ENCODE results near the gene SLIT3. TPM values are rescaled to one million over a fixed set of nuclear protein-coding genes. Genes with fewer than 3 reads are reported as not detected.

Gene SLIT3
- total RNA-seq, 6 experiments from 2014 or later: 0.31 to 1.2 (median 0.65) TPM

GRCh38 chr5:168965638-168966037 lies 335.3 kb downstream of the SLIT3 start:
- intact Hi-C loops (cut with DNase I): no loop called here
- 67% methylated on average over 5 of the region's 5 CpGs for WGBS (ENCODE audit: insufficient coverage, low coverage, low lambda C conversion rate, missing lambda C conversion rate)

GRCh38 chr5:168964182-168964581 lies 336.8 kb downstream of the SLIT3 start:
- Histone ChIP-seq H3K4me1 (no peaks in the 10 kb centered on the region), H3K36me3 (no peaks in the 10 kb centered on the region), H3K27me3 (no peaks in the 10 kb centered on the region), H3K27ac (no peak overlapping the region), H3K4me3 (no peak overlapping the region), H3K9me3 (no peaks in the 10 kb centered on the region)
- no peak for DNase-seq
- 47% methylated on average over 3 of the region's 3 CpGs for WGBS (ENCODE audit: insufficient coverage, low coverage, low lambda C conversion rate, missing lambda C conversion rate)
- ATAC-seq: no peak
- intact Hi-C loops (cut with DNase I): no loop called here
- TF ChIP-seq POLR2A (IDR thresholded peaks at IDR 0.05) (no peak), CTCF (IDR thresholded peaks at IDR 0.05) (no peak)

More at GRCh38 chr5:168965638-168966037, 335.3 kb downstream of the SLIT3 start:
- no peaks in the 10 kb centered on the region for H3K36me3 ChIP-seq
- H3K9me3 ChIP-seq: no peaks in the 10 kb centered on the region
- H3K4me1 ChIP-seq: no peaks in the 10 kb centered on the region
- DNase-seq (no peak), ATAC-seq (no peak)
- H3K4me3 ChIP-seq: no peak overlapping the region
- H3K27ac ChIP-seq: no peak overlapping the region
- TF ChIP-seq CTCF (IDR thresholded peaks at IDR 0.05) (no peak), POLR2A (IDR thresholded peaks at IDR 0.05) (no peak)
- no peaks in the 10 kb centered on the region for H3K27me3 ChIP-seq

- no peak for TF ChIP-seq CTCF (IDR thresholded peaks at IDR 0.05)
- TF ChIP-seq POLR2A (IDR thresholded peaks at IDR 0.05): no peak
- Histone ChIP-seq H3K36me3 (no peaks in the 10 kb centered on the region), H3K27ac (no peak overlapping the region), H3K4me1 (no peaks in the 10 kb centered on the region), H3K9me3 (no peaks in the 10 kb centered on the region), H3K27me3 (no peaks in the 10 kb centered on the region), H3K4me3 (no peak overlapping the region)
- no peak for ATAC-seq
- DNase-seq: no peak
- WGBS (ENCODE audit: insufficient coverage, low coverage, low lambda C conversion rate, missing lambda C conversion rate): 69% methylated on average over 3 of the region's 4 CpGs
- intact Hi-C loops (cut with DNase I): no loop called here
Measured at GRCh38 chr5:168962306-168962705, 338.6 kb downstream of the SLIT3 start.

- intact Hi-C loops (cut with DNase I): no loop called here
- no peak for ATAC-seq
- no peaks in the 10 kb centered on the region for H3K27me3 ChIP-seq
- no peaks in the 10 kb centered on the region for H3K36me3 ChIP-seq
- TF ChIP-seq CTCF (IDR thresholded peaks at IDR 0.05) (no peak), POLR2A (IDR thresholded peaks at IDR 0.05) (no peak)
- H3K27ac ChIP-seq: no peak overlapping the region
- no peak overlapping the region for H3K4me3 ChIP-seq
- no peaks in the 10 kb centered on the region for H3K4me1 ChIP-seq
- 69% methylated on average over 2 of the region's 3 CpGs for WGBS (ENCODE audit: insufficient coverage, low coverage, low lambda C conversion rate, missing lambda C conversion rate)
- no peaks in the 10 kb centered on the region for H3K9me3 ChIP-seq
- no peak for DNase-seq
Measured at GRCh38 chr5:168961681-168962080, 339.3 kb downstream of the SLIT3 start.

- Histone ChIP-seq H3K4me1 (no peaks in the 10 kb centered on the region), H3K27ac (no peak overlapping the region), H3K36me3 (no peaks in the 10 kb centered on the region), H3K27me3 (no peaks in the 10 kb centered on the region), H3K4me3 (no peak overlapping the region), H3K9me3 (no peaks in the 10 kb centered on the region)
- intact Hi-C loops (cut with DNase I): no loop called here
- 11% methylated on average over 2 of the region's 2 CpGs for WGBS (ENCODE audit: insufficient coverage, low coverage, low lambda C conversion rate, missing lambda C conversion rate)
- TF ChIP-seq POLR2A (IDR thresholded peaks at IDR 0.05) (no peak), CTCF (IDR thresholded peaks at IDR 0.05) (no peak)
- DNase-seq (no peak), ATAC-seq (no peak)
Measured at GRCh38 chr5:168960497-168960896, 340.4 kb downstream of the SLIT3 start.

Data from right lobe of liver (tissue), 6 donors.